HCT116 (cell line): ENCODE measurements around the gene CNOT2.
A peak's percentile ranks its signal among the peaks of the same experiment; 100 is the strongest.

Source experiments
- CEBPB ChIP-seq: IDR thresholded peaks from 2 replicates; pipeline ENCODE4 v1.6.1; 2012; ENCODE audit warnings: low read depth
- ELF1 ChIP-seq: IDR thresholded peaks from 2 replicates; pipeline ENCODE4 v1.6.1; 2012; ENCODE audit warnings: low read depth, borderline replicate concordance
- EZH2 ChIP-seq: fragments of 200-600 bp; sonication (generic); IDR thresholded peaks from 2 replicates; pipeline ENCODE4 v1.6.1; 2017; ENCODE audit warnings: antibody characterized with exemption, mixed run types
- JUND ChIP-seq: IDR thresholded peaks from 2 replicates; pipeline ENCODE4 v1.6.1; 2012
- POLR2A ChIP-seq: IDR thresholded peaks from 2 replicates; pipeline ENCODE4 v1.7.0; 2011; ENCODE audit warnings: borderline replicate concordance; ENCODE audit not compliant: insufficient read depth, insufficient read length; ENCODE audit errors: extremely low read depth
- POLR2AphosphoS5 ChIP-seq: IDR thresholded peaks from 2 replicates; pipeline ENCODE4 v1.6.1; 2011; ENCODE audit warnings: mild to moderate bottlenecking, low read depth, low read length, moderate library complexity
- RAD21 ChIP-seq: IDR thresholded peaks from 2 replicates; pipeline ENCODE4 v1.6.1; 2012; ENCODE audit warnings: low read depth, mild to moderate bottlenecking
- SIN3A ChIP-seq: IDR thresholded peaks from 2 replicates; pipeline ENCODE4 v1.6.1; 2012; ENCODE audit warnings: low read depth
- SP1 ChIP-seq: IDR thresholded peaks from 2 replicates; pipeline ENCODE4 v1.6.1; 2012; ENCODE audit warnings: low read depth
- SRF ChIP-seq: IDR thresholded peaks from 2 replicates; pipeline ENCODE4 v1.6.1; 2012; ENCODE audit warnings: low read depth
- TCF7L2 ChIP-seq: IDR thresholded peaks from 2 replicates; pipeline ENCODE4 v1.7.0; 2011; ENCODE audit warnings: borderline replicate concordance, inconsistent platforms; ENCODE audit not compliant: insufficient read depth, insufficient read length; ENCODE audit errors: extremely low read depth
- ZFX ChIP-seq: fragments of 450-650 bp; IDR thresholded peaks from 2 replicates; pipeline ENCODE4 v1.6.1; 2017
- TF ChIP-seq, protein P1 (sequence below), 3 experiments: fragments of 200-600 bp in 1 of 3; sonication (generic) in 1 of 3; IDR thresholded peaks in 2 of 3; conservative IDR thresholded peaks in 1 of 3; 2 replicates each; pipeline ENCODE4 v1.5.1; 2012 to 2017; ENCODE audit warnings: low read depth in 2 of 3, low read length in 2 of 3, antibody characterized with exemption in 1 of 3, borderline replicate concordance in 1 of 3, control low read depth in 1 of 3, mild to moderate bottlenecking in 1 of 3, mixed read lengths in 1 of 3, mixed run types in 1 of 3, moderate library complexity in 1 of 3; ENCODE audit not compliant: insufficient read depth in 1 of 3

DNA sequence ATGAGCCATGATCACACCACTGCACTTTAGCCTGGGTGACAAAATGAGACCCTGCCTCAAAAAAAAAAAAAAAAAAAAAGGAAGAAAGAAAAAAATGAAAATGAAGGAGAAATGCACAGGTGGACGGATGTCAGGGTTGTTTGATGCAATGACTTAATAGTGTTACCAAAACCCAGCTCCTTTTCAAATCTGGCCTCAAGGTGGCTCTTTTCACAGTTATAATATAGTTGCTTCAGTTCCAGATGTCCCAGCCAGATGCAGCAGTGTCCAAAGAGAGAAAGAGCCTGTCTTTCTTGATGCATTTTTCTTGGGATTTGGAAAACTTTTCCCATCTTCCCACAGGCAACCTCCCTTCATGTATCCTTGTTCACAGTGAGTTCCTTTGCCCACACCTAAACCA lies 159.4 kb downstream of the CNOT2 start:
- TF ChIP-seq EZH2 (no peak), RAD21 (peak; percentile 41), SIN3A (no peak), SRF (no peak), ZFX (no peak), TCF7L2 (no peak), SP1 (no peak), POLR2AphosphoS5 (no peak), JUND (no peak), CEBPB (no peak), ELF1 (no peak), POLR2A (no peak)
- TF ChIP-seq, protein P1, sequence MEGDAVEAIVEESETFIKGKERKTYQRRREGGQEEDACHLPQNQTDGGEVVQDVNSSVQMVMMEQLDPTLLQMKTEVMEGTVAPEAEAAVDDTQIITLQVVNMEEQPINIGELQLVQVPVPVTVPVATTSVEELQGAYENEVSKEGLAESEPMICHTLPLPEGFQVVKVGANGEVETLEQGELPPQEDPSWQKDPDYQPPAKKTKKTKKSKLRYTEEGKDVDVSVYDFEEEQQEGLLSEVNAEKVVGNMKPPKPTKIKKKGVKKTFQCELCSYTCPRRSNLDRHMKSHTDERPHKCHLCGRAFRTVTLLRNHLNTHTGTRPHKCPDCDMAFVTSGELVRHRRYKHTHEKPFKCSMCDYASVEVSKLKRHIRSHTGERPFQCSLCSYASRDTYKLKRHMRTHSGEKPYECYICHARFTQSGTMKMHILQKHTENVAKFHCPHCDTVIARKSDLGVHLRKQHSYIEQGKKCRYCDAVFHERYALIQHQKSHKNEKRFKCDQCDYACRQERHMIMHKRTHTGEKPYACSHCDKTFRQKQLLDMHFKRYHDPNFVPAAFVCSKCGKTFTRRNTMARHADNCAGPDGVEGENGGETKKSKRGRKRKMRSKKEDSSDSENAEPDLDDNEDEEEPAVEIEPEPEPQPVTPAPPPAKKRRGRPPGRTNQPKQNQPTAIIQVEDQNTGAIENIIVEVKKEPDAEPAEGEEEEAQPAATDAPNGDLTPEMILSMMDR (IDR thresholded peaks at IDR 0.05 in 2 of 3, conservative IDR thresholded peaks at IDR 0.05 in 1 of 3; ENCODE audit: borderline replicate concordance in 1 of 3, insufficient read depth in 1 of 3, low read depth in 2 of 3, low read length in 2 of 3): peak in 2 of 3 experiments; percentile 8 to 15; a peak in 1 of 6 replicates
